K562 (cell line): ENCODE measurements around the gene MAP3K20. TPM values are rescaled to one million over a fixed set of nuclear protein-coding genes. Genes with fewer than 3 reads are reported as not detected.

Source experiments
- ATF1 ChIP-seq, 2 experiments: fragments of 450-650 bp in 1 of 2; IDR thresholded peaks; 2 replicates each; pipeline ENCODE4 v1.6.1; 2016; ENCODE audit warnings: missing compliant biosample characterization in 1 of 2, missing genetic modification characterization in 1 of 2
- ATF3 ChIP-seq, 2 experiments: fragments of 450-650 bp in 1 of 2; sonication (generic) in 1 of 2; formaldehyde crosslinking in 1 of 2; IDR thresholded peaks in 1 of 2; conservative IDR thresholded peaks in 1 of 2; 2 replicates each; pipeline versions ENCODE4 v1.6.1 to v1.8.1; 2016 to 2023; ENCODE audit warnings: mild to moderate bottlenecking in 2 of 2, moderate library complexity in 2 of 2, inconsistent platforms in 1 of 2, missing genetic modification reagents in 1 of 2
- BRD4 ChIP-seq: fragments of 200-600 bp; sonication (generic); IDR thresholded peaks from 2 replicates; pipeline ENCODE4 v1.6.1; 2017; ENCODE audit warnings: inconsistent platforms
- CLOCK ChIP-seq: fragments of 250-450 bp; sonication (Bioruptor Pico); IDR thresholded peaks from 2 replicates; pipeline ENCODE4 v1.4.0; 2020; ENCODE audit warnings: mild to moderate bottlenecking, moderate library complexity, borderline replicate concordance
- CTBP1 ChIP-seq: fragments of 450-650 bp; IDR thresholded peaks from 2 replicates; pipeline ENCODE4 v1.6.1; 2016; ENCODE audit warnings: borderline replicate concordance
- ESRRA ChIP-seq: fragments of 450-650 bp; IDR thresholded peaks from 2 replicates; pipeline ENCODE4 v1.6.1; 2014; ENCODE audit warnings: low read depth, mild to moderate bottlenecking, moderate library complexity, borderline replicate concordance
- HEY1 ChIP-seq: fragments of 250-450 bp; sonication (Bioruptor Pico); IDR thresholded peaks from 2 replicates; pipeline ENCODE4 v1.5.0; 2020; ENCODE audit warnings: mild to moderate bottlenecking, moderate library complexity, borderline replicate concordance
- LCOR ChIP-seq: sonication (generic); formaldehyde crosslinking; IDR thresholded peaks from 2 replicates; pipeline ENCODE4 v1.8.0; 2022; ENCODE audit warnings: mild to moderate bottlenecking, missing genetic modification reagents
- LEF1 ChIP-seq: fragments of 450-650 bp; IDR thresholded peaks from 2 replicates; pipeline ENCODE4 v1.6.1; 2016; ENCODE audit warnings: mild to moderate bottlenecking
- MEIS2 ChIP-seq: fragments of 450-650 bp; IDR thresholded peaks from 2 replicates; pipeline ENCODE4 v1.6.1; 2014; ENCODE audit warnings: mild to moderate bottlenecking; ENCODE audit not compliant: partially characterized antibody
- MLLT1 ChIP-seq, 2 experiments: fragments of 450-650 bp; IDR thresholded peaks; 2 replicates each; pipeline ENCODE4 v1.6.1; 2016
- MTA2 ChIP-seq: fragments of 450-650 bp; IDR thresholded peaks from 2 replicates; pipeline ENCODE4 v1.6.1; 2016; ENCODE audit warnings: low read depth
- NR4A1 ChIP-seq, 2 experiments: fragments of 250-450 bp in 1 of 2; fragments of 450-650 bp in 1 of 2; sonication (Bioruptor Pico) in 1 of 2; IDR thresholded peaks; 2 replicates each; pipeline versions ENCODE4 v1.4.0 to v1.6.1; 2016 to 2020; ENCODE audit warnings: mild to moderate bottlenecking in 2 of 2, missing compliant biosample characterization in 1 of 2, missing genetic modification characterization in 1 of 2, moderate library complexity in 1 of 2
- PHB2 ChIP-seq: fragments of 450-650 bp; IDR thresholded peaks from 2 replicates; pipeline ENCODE4 v1.6.1; 2017; ENCODE audit warnings: low read depth
- SMAD4 ChIP-seq: fragments of 250-450 bp; sonication (Bioruptor Pico); conservative IDR thresholded peaks from 2 replicates; pipeline ENCODE4 v1.8.0; 2021; ENCODE audit warnings: inconsistent platforms, mild to moderate bottlenecking, moderate library complexity
- SP1 ChIP-seq: sonication (generic); formaldehyde crosslinking; IDR thresholded peaks from 2 replicates; pipeline ENCODE4 v1.8.1; 2022; ENCODE audit warnings: mild to moderate bottlenecking, missing genetic modification reagents
- STAT5A ChIP-seq: IDR thresholded peaks from 2 replicates; pipeline ENCODE4 v1.6.1; 2012; ENCODE audit warnings: low read length, inconsistent platforms, borderline replicate concordance
- TAL1 ChIP-seq: fragments of 450-650 bp; IDR thresholded peaks from 2 replicates; pipeline ENCODE4 v1.6.1; 2016; ENCODE audit warnings: mild to moderate bottlenecking
- TCF3 ChIP-seq: sonication (generic); formaldehyde crosslinking; IDR thresholded peaks from 2 replicates; pipeline ENCODE4 v1.4.0; 2020; ENCODE audit warnings: mild to moderate bottlenecking, missing genetic modification reagents
- TEAD1 ChIP-seq, 2 experiments: fragments of 450-650 bp in 1 of 2; sonication (generic) in 1 of 2; formaldehyde crosslinking; IDR thresholded peaks; 2 replicates each; pipeline versions ENCODE4 v1.4.0 to v1.8.0; 2020 to 2022; ENCODE audit warnings: mild to moderate bottlenecking in 2 of 2, missing genetic modification reagents in 1 of 2
- TRIM24 ChIP-seq, 2 experiments: fragments of 450-650 bp; IDR thresholded peaks; 2 replicates each; pipeline ENCODE4 v1.6.1; 2016
- ZBTB2 ChIP-seq: fragments of 450-650 bp; IDR thresholded peaks from 2 replicates; pipeline ENCODE4 v1.6.1; 2016; ENCODE audit warnings: antibody characterized with exemption
- ZNF224 ChIP-seq: sonication (generic); formaldehyde crosslinking; IDR thresholded peaks from 2 replicates; pipeline ENCODE4 v1.8.0; 2022; ENCODE audit warnings: mild to moderate bottlenecking, missing genetic modification reagents
- polyA plus RNA-seq, 8 experiments: library from polyadenylated mRNA; depleted of rRNA in 4 of 8; stranded (reverse) in 5 of 8; unstranded in 3 of 8; fragments of >200 nt; fragmentation: Nextera tagmentation in 2 of 8; fragmentation: Illumina TruSeq in 1 of 8; extraction: Ambion mirVana in 2 of 8; extraction: Trizol in 1 of 8; gene quantifications; 2 replicates each; pipeline versions ENCODE4 v1.2.1 to v1.2.3, GENCODE V29; 2011 to 2014; ENCODE audit warnings: inconsistent platforms in 1 of 8, missing spikeins in 1 of 8
- total RNA-seq, 7 experiments: library from RNA; depleted of rRNA in 6 of 7; stranded (reverse); fragments of >200 nt in 6 of 7; fragmentation: Illumina TruSeq in 2 of 7; extraction: Trizol in 2 of 7; gene quantifications; 2 replicates each; pipeline versions ENCODE4 v1.2.1 to v1.2.3, GENCODE V29; 2011 to 2021; ENCODE audit warnings: low replicate concordance in 1 of 7

MAP3K20 gene
- total and polyA plus RNA-seq, 9 of the 15 experiments (the other 6 are each of a cell fraction or from before 2014, with no cell fraction given), result 9.8 to 34.2 (median 27.3) TPM

- no peak for TF ChIP-seq CLOCK (CRISPR knock-in tag)
- peak; percentile 35; the same call in 1 of the 2 replicates for TF ChIP-seq LEF1
- peak; percentile 86 for TF ChIP-seq STAT5A
- TF ChIP-seq PHB2, result peak; percentile 77
- TF ChIP-seq HEY1 (CRISPR knock-in tag), result 0 out of 2 replicates have a peak, but pooled peaks have one; percentile 22
- peak; percentile 50; the same call in 1 of the 2 replicates for TF ChIP-seq ESRRA
- TF ChIP-seq ZNF224 (CRISPR knock-in tag), result no peak
- no peak for TF ChIP-seq ATF1 (CRISPR knock-in tag; IDR thresholded peaks at IDR 0.05)
- TF ChIP-seq ATF1 (tag; IDR thresholded peaks at IDR 0.05), result no peak
- TF ChIP-seq MTA2, result peak; percentile 85; the same call in 1 of the 2 replicates
- peak; percentile 68 to 71; a peak in 3 of 4 replicates for TF ChIP-seq TRIM24 (IDR thresholded peaks at IDR 0.05)
- 0 out of 2 replicates have a peak, but pooled peaks have one; percentile 63 for TF ChIP-seq ZBTB2
- peak in 1 of 2 experiments; percentile 41; a peak in 1 of 4 replicates for TF ChIP-seq MLLT1 (IDR thresholded peaks at IDR 0.05)
- TF ChIP-seq TCF3, result peak; percentile 96
- TF ChIP-seq SMAD4 (CRISPR knock-in tag), result peak; percentile 33; the same call in 1 of the 2 replicates
- TF ChIP-seq CTBP1, result peak; percentile 52; the same call in 1 of the 2 replicates
- TF ChIP-seq NR4A1 (CRISPR knock-in tag; IDR thresholded peaks at IDR 0.05), result no peak
- peak; percentile 61; the same call in 1 of the 2 replicates for TF ChIP-seq NR4A1 (tag; IDR thresholded peaks at IDR 0.05)
- TF ChIP-seq SP1, result peak; percentile 31; the same call in 1 of the 2 replicates
- TF ChIP-seq BRD4, result no peak
- peak; percentile 93 for TF ChIP-seq TAL1
- TF ChIP-seq LCOR (CRISPR knock-in tag), result 0 out of 2 replicates have a peak, but pooled peaks have one; percentile 45
- TF ChIP-seq MEIS2, result peak; percentile 91
- peak; percentile 13; the same call in 1 of the 2 replicates for TF ChIP-seq ATF3 (IDR thresholded peaks at IDR 0.05)
- TF ChIP-seq ATF3 (CRISPR knock-in tag; conservative IDR thresholded peaks at IDR 0.05), result no peak
- peak in 1 of 2 experiments; percentile 15; a peak in 1 of 4 replicates for TF ChIP-seq TEAD1 (CRISPR knock-in tag; IDR thresholded peaks at IDR 0.05)
These were observed 148.2 kb downstream of the MAP3K20 start (continued) for GRCh38 chr2:173223871-173224270.
